ENCODE data around the gene KIAA0825.

DNA sequence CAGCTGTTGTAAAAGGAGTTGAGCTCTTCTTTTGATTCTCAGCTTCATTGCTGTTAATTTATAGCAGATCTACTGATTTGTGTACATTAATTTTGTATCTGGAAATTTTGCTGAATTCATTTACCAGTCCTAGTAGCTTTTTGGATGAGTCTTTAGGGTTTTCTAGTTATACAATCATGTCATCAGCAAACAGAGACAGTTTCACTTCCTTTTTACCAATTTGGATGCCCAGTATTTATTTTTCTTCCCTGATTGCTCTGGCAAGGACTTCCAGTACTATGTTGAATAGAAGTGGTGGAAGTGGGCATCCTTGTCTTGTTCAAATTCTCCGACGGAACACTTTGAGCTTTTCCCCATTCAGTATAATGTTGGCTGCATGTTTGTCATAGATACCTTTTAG is 478.1 kb downstream of the KIAA0825 start:
- TF ChIP-seq, protein P1, sequence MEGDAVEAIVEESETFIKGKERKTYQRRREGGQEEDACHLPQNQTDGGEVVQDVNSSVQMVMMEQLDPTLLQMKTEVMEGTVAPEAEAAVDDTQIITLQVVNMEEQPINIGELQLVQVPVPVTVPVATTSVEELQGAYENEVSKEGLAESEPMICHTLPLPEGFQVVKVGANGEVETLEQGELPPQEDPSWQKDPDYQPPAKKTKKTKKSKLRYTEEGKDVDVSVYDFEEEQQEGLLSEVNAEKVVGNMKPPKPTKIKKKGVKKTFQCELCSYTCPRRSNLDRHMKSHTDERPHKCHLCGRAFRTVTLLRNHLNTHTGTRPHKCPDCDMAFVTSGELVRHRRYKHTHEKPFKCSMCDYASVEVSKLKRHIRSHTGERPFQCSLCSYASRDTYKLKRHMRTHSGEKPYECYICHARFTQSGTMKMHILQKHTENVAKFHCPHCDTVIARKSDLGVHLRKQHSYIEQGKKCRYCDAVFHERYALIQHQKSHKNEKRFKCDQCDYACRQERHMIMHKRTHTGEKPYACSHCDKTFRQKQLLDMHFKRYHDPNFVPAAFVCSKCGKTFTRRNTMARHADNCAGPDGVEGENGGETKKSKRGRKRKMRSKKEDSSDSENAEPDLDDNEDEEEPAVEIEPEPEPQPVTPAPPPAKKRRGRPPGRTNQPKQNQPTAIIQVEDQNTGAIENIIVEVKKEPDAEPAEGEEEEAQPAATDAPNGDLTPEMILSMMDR (conservative IDR thresholded peaks at IDR 0.05 in 1 of 2, IDR thresholded peaks at IDR 0.05 in 1 of 2; ENCODE audit: extremely low read depth in 1 of 2, insufficient read depth in 1 of 2, low read depth in 1 of 2, low read length in 2 of 2): no peak
- TF ChIP-seq EZH2 (IDR thresholded peaks at IDR 0.05; ENCODE audit: borderline replicate concordance, low read length): no peak
